Measurements from ENCODE around the gene VPS33B.

The VPS33B gene

DNA sequence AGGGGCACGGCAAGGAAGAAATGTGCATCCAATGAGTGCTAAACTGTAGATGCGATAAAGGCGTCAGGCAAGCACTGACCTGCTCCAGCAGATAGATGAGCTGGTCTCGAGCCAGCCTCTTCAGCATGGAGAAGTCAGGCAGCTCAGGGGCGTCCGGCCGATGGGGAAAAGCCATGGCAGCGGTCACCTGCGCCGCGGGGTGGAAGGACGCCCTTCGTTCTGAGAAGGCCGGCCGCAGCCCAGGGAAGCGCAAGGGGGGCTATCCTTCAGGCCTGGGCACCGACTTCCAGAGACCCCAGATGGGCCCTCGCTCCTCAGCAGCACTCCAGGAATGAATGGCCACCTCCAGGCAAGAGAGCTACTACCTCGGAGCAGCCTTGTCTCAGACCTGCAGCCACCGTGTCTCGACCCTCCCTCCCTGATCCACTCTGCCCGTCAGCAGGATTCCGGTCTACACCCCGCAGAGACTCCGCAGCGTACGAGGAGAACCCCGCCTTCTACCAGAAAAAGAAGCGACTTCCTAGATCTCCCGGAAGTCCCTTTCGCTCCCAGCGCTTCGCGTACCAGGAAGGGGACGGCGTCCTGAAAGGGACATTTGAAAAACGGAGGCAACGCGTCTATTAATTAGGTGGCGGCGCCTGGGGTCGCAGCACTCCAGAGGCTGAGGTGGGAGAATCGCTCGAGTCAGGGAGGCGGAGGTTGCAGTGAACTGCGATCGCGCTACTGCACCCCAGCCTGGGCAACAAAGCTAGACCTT lies at the start of gene VPS33B:
VPS33B (minus strand) TSS at position 520 of the 757 bp plus-strand sequence; CDS start at position 175, 345 bp downstream.
- TF ChIP-seq, protein P1, sequence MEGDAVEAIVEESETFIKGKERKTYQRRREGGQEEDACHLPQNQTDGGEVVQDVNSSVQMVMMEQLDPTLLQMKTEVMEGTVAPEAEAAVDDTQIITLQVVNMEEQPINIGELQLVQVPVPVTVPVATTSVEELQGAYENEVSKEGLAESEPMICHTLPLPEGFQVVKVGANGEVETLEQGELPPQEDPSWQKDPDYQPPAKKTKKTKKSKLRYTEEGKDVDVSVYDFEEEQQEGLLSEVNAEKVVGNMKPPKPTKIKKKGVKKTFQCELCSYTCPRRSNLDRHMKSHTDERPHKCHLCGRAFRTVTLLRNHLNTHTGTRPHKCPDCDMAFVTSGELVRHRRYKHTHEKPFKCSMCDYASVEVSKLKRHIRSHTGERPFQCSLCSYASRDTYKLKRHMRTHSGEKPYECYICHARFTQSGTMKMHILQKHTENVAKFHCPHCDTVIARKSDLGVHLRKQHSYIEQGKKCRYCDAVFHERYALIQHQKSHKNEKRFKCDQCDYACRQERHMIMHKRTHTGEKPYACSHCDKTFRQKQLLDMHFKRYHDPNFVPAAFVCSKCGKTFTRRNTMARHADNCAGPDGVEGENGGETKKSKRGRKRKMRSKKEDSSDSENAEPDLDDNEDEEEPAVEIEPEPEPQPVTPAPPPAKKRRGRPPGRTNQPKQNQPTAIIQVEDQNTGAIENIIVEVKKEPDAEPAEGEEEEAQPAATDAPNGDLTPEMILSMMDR (IDR thresholded peaks at IDR 0.05; ENCODE audit: low read depth, low read length): no peak
- TF ChIP-seq MYC (IDR thresholded peaks at IDR 0.05; ENCODE audit: low read depth, low read length) (peak; percentile 67; the same call in 1 of the 2 replicates), POLR2A (IDR thresholded peaks at IDR 0.05; ENCODE audit: extremely low read depth, insufficient read length) (peak; percentile 56)
- H3K4me3 ChIP-seq (ENCODE audit: low read depth, low read length): peak within 1 kb of the TSS; percentile 97
- peak; percentile 95 for DNase-seq (ENCODE audit: low read depth)

DNA sequence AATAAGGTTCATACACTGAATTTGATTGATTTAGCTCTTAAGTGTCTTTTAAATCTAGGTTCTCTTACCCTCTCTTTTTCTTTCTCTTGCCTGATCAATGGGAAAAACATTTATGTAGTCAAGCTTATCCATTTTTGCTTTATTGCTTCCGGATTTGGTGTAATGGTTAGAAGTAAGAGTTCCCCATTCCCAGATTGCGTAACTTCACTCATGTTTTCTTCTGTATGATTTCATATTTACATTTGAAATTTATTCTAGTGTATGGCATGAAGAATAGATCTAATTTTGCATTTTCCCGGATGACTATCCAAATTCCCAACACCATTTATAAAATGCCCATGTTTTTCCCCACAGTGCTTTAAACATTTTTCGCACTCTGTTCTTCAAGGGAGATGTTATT lies 49.8 kb upstream of the VPS33B start:
- peak; percentile 39 for DNase-seq (ENCODE audit: low read depth)
- TF ChIP-seq MYC (IDR thresholded peaks at IDR 0.05; ENCODE audit: low read depth, low read length) (no peak), POLR2A (IDR thresholded peaks at IDR 0.05; ENCODE audit: extremely low read depth, insufficient read length) (no peak)
- TF ChIP-seq, protein P1 (IDR thresholded peaks at IDR 0.05; ENCODE audit: low read depth, low read length): no peak
- TF ChIP-seq, protein P2, sequence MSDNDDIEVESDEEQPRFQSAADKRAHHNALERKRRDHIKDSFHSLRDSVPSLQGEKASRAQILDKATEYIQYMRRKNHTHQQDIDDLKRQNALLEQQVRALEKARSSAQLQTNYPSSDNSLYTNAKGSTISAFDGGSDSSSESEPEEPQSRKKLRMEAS (IDR thresholded peaks at IDR 0.05; ENCODE audit: low read depth, low read length): no peak
- no peak overlapping the region for H3K4me3 ChIP-seq (ENCODE audit: low read depth, low read length)

DNA sequence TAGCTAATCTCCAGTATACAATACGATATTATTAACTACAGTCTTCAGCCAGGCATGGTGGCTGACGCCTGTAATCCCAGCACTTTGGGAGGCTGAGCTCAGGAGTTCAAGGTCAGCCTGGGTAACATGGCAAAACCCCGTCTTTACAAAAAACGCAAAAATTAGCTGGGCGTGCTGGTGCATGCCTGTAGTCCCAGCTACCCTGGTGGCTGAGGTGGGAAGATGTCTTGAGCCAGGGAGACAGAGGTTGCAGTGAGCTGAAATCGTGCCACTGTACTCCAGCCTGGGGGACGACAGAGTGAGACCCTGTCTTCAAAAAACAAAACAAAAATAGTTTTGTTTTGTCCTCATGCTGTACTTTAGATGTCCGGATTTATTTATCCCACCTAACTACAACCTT lies 48.5 kb upstream of the VPS33B start:
- no peak overlapping the region for H3K4me3 ChIP-seq (ENCODE audit: low read depth, low read length)
- DNase-seq (ENCODE audit: low read depth): no peak
- TF ChIP-seq POLR2A (IDR thresholded peaks at IDR 0.05; ENCODE audit: extremely low read depth, insufficient read length) (no peak), MYC (IDR thresholded peaks at IDR 0.05; ENCODE audit: low read depth, low read length) (no peak)
- TF ChIP-seq, protein P2 (IDR thresholded peaks at IDR 0.05; ENCODE audit: low read depth, low read length): no peak
- TF ChIP-seq, protein P1 (IDR thresholded peaks at IDR 0.05; ENCODE audit: low read depth, low read length): no peak

DNA sequence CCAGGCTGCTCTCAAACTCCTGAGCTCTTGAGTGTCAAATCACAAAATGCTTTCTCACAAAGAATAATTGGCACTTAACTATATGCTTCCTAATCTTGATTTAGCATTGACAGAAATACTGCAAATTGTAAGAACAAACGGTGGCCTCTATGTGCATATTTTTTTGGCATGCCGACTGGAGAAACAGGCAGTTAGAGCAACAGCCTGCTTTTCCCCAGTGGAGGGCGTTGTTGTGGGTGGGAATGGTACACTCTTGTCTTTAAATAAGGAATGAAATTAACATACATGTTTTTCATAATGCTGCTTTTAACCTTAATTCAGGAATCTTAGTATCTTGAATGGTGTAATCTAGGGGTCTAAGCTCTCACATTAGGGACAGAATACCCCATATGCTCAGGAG lies 46.6 kb upstream of the VPS33B start:
- no peak for TF ChIP-seq POLR2A (IDR thresholded peaks at IDR 0.05; ENCODE audit: extremely low read depth, insufficient read length)
- no peak for TF ChIP-seq MYC (IDR thresholded peaks at IDR 0.05; ENCODE audit: low read depth, low read length)
- TF ChIP-seq, protein P1 (IDR thresholded peaks at IDR 0.05; ENCODE audit: low read depth, low read length): no peak
- TF ChIP-seq, protein P2 (IDR thresholded peaks at IDR 0.05; ENCODE audit: low read depth, low read length): no peak
- no peak for DNase-seq (ENCODE audit: low read depth)
- no peak overlapping the region for H3K4me3 ChIP-seq (ENCODE audit: low read depth, low read length)

DNA sequence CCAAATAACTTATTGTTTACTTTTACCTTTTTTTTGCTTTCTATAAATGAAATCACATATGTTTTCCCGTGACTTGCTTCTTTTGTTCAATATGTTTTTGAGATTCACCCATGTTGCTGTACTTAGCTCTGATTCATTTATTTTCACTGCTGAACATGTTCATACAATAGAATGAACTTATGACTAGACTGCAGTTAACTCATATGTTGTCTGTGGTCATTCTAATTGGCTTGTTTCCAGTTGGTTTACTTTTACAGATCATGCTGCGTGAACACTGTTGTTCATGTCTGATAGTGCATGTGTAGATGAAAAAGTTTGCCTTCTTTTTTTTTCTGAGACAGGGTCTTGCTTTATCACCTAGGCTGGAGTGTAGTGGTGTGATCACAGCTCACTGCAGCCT lies 46.0 kb upstream of the VPS33B start:
- H3K4me3 ChIP-seq (ENCODE audit: low read depth, low read length): no peak overlapping the region
- DNase-seq (ENCODE audit: low read depth): no peak
- TF ChIP-seq, protein P2 (IDR thresholded peaks at IDR 0.05; ENCODE audit: low read depth, low read length): no peak
- no peak for TF ChIP-seq POLR2A (IDR thresholded peaks at IDR 0.05; ENCODE audit: extremely low read depth, insufficient read length)

DNA sequence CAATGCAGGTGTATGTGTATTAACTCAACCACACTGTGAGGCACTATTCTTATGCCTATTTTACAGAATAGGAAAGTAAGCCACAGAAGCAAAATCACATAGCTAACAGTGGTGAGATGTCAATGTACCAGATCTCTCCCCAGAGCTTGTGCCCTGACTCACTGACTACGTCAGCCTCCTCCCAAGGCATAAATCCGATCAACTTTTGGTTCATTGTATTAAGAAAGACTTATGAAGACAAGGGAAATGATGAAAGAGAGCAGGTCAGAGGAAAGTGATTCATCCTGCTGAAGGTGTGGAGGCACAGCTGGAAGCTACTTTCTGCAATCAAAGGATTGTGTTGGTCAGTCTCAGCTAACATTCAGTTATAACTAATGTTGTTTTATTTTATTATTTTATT lies 44.6 kb upstream of the VPS33B start:
- TF ChIP-seq POLR2A (IDR thresholded peaks at IDR 0.05; ENCODE audit: extremely low read depth, insufficient read length) (no peak), MYC (IDR thresholded peaks at IDR 0.05; ENCODE audit: low read depth, low read length) (no peak)
- TF ChIP-seq, protein P1 (IDR thresholded peaks at IDR 0.05; ENCODE audit: low read depth, low read length): no peak
- TF ChIP-seq, protein P2 (IDR thresholded peaks at IDR 0.05; ENCODE audit: low read depth, low read length): no peak
- H3K4me3 ChIP-seq (ENCODE audit: low read depth, low read length): no peak overlapping the region
- DNase-seq (ENCODE audit: low read depth): no peak

All from NB4 (cell line).